Subcutaneous abdominal adipose tissue (tissue), 5 donors: ENCODE data around the gene F2R.

Experiments used
- H3K27ac ChIP-seq: one replicate; pipeline ENCODE4 v1.7.0; 2013; ENCODE audit warnings: low read depth, mild to moderate bottlenecking, inconsistent platforms, low read length, moderate library complexity
- H3K27me3 ChIP-seq, 5 donors: one replicate each; pipeline ENCODE4 v1.7.0; 2013; ENCODE audit warnings: low read length in 5 of 5, inconsistent platforms in 1 of 5; ENCODE audit not compliant: control insufficient read depth in 5 of 5, insufficient read depth in 4 of 5
- H3K36me3 ChIP-seq, 5 donors: one replicate each; pipeline ENCODE4 v1.7.0; 2013; ENCODE audit warnings: low read length in 5 of 5; ENCODE audit not compliant: control insufficient read depth in 5 of 5, insufficient read depth in 5 of 5
- H3K4me1 ChIP-seq, 5 donors: one replicate each; pipeline ENCODE4 v1.7.0; 2013; ENCODE audit warnings: low read length in 5 of 5, mild to moderate bottlenecking in 3 of 5, moderate library complexity in 1 of 5; ENCODE audit not compliant: control insufficient read depth in 5 of 5, insufficient read depth in 5 of 5
- H3K4me3 ChIP-seq, 5 donors: one replicate each; pipeline ENCODE4 v1.7.0; 2013; ENCODE audit warnings: low read length in 5 of 5, low read depth in 1 of 5
- H3K9ac ChIP-seq, 5 donors: one replicate each; pipeline ENCODE4 v1.7.0; 2013; ENCODE audit warnings: low read length in 5 of 5, mild to moderate bottlenecking in 4 of 5, moderate library complexity in 3 of 5
- H3K9me3 ChIP-seq, 5 donors: one replicate each; pipeline ENCODE4 v1.7.0; 2013; ENCODE audit warnings: low read length in 5 of 5; ENCODE audit not compliant: control insufficient read depth in 5 of 5
- donor health status: healthy.
- donor health status: healthy.
- donor health status: healthy.
- donor health status: healthy.
- donor health status: healthy.

F2R gene

DNA sequence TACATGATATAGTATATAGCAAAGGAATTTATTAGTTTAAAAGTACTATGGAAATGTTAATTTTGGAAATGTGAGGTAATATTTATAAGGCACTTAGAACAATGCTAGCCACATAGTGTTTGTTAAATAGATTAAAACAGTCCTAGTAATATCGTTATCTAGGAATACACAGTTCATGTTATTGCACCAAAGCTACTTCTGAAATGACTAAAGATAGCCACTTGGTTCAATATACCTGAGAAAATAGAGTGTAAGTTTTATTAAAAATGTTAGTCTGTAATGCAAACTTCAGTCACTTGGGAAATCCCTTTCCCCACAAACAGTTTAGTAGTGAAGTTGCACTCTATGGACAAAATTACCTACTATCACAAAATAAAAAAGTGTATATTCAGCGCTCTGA is 15.4 kb upstream of the F2R start:
- Histone ChIP-seq H3K4me3 (no peak overlapping the region), H3K9me3 (no peaks in the 10 kb centered on the region), H3K9ac (no peak overlapping the region), H3K4me1 (peaks cover 0 to 5% (median 0%) of the 10 kb centered on the region in 5 donors), H3K36me3 (peaks cover 0 to 10% (median 0%) of the 10 kb centered on the region in 5 donors), H3K27ac (no peak overlapping the region), H3K27me3 (no peaks in the 10 kb centered on the region)

DNA sequence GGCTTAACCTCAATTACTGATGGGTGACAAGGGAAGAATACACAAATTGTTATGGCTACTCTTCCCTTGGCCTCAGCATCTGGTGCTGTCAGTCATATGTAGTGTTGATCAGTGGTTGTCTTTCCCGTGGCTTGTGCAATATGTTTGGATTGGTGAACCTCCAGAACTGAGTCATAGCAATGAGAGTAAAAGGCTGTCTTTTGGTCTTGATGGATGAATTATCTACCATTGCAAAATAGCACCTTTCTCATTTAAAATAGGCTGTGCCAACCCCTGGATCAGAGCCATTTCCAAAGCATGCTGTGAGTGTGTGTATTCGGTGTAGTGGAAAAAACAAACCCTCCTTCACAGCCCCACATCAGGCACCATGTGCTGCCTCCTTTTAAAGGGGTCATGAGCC is 14.6 kb upstream of the F2R start:
- no peak overlapping the region for H3K4me3 ChIP-seq
- peaks cover 0 to 2% (median 0%) of the 10 kb centered on the region in 5 donors for H3K4me1 ChIP-seq
- peaks cover 0 to 10% (median 0%) of the 10 kb centered on the region in 5 donors for H3K36me3 ChIP-seq
- H3K27me3 ChIP-seq, result no peaks in the 10 kb centered on the region
- no peaks in the 10 kb centered on the region for H3K9me3 ChIP-seq
- no peak overlapping the region for H3K9ac ChIP-seq
- no peak overlapping the region for H3K27ac ChIP-seq

DNA sequence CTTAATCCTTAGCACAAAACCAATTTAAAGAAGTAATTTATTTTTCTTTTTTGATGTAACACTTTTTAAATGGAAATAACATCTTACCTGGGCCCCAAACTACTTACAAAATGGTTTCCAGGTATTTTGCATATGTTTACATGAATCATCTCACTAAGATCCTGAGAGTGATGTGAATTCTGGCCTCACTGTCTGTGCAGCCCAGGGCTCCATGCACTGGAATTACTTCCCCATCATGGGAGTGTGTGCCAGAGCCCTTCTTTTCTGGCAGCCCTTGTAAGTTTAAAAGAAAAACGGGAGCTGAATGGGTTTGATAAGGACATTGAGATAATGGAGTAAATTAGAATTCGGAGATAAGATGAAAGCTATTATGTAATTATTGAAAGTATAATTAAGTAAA is 12.2 kb upstream of the F2R start:
- Histone ChIP-seq H3K4me3 (no peak overlapping the region), H3K27me3 (no peaks in the 10 kb centered on the region), H3K9ac (no peak overlapping the region), H3K4me1 (no peaks in the 10 kb centered on the region), H3K36me3 (peaks cover 0 to 10% (median 0%) of the 10 kb centered on the region in 5 donors), H3K27ac (no peak overlapping the region), H3K9me3 (no peaks in the 10 kb centered on the region)

DNA sequence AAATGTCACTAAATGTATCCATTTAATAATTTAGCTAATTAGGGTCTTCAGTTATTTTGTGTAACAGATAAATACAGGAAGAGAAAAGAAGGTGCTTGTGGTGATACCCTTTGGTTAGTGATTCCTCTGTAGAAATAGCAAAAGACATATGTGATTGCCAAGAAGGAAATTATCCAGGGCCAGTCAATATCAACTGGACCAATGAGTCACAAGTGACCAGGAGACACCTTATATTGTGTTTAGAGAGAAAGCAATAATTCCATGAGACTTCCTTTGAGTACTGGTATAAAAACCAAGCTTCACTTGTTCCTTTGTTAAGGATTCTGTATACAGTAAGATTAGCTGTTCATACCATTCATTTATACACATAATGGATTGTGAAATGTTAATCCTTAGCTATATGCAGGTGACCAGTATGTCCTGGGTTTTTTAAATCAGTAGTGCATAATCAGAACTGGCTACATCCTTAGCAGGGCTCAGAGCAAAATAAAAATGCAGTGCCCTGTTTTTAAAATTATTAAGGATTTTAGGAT is 11.7 kb upstream of the F2R start:
- Histone ChIP-seq H3K27ac (no peak overlapping the region), H3K9me3 (no peaks in the 10 kb centered on the region), H3K9ac (no peak overlapping the region)

DNA sequence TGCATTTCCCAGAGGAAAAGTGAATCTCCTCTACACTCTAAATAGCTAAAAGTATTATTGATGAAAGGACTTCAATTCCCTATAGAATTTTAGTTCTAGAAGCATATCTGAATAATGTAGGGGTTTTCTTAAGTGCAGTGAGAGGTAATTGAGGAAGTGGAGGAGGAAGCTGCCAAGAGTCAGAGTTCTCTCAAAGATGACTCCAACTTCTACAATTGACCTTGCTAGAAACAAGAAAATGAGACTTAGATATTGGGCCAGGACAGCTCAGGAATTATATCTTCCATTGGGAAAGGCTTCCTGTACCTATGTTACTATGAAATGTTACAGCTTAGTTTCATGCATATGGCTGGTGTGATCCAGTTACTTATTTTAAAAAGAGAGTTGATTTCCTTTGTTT is 10.4 kb upstream of the F2R start:
- Histone ChIP-seq H3K27ac (no peak overlapping the region), H3K9me3 (no peaks in the 10 kb centered on the region), H3K36me3 (peaks cover 0 to 6% (median 0%) of the 10 kb centered on the region in 5 donors), H3K4me1 (no peaks in the 10 kb centered on the region), H3K27me3 (no peaks in the 10 kb centered on the region), H3K9ac (no peak overlapping the region), H3K4me3 (no peak overlapping the region)

More for the DNA sequence above, 11.7 kb upstream of the F2R start:
- Histone ChIP-seq H3K4me3 (no peak overlapping the region), H3K4me1 (no peaks in the 10 kb centered on the region), H3K27me3 (no peaks in the 10 kb centered on the region), H3K36me3 (peaks cover 0 to 10% (median 0%) of the 10 kb centered on the region in 5 donors)

DNA sequence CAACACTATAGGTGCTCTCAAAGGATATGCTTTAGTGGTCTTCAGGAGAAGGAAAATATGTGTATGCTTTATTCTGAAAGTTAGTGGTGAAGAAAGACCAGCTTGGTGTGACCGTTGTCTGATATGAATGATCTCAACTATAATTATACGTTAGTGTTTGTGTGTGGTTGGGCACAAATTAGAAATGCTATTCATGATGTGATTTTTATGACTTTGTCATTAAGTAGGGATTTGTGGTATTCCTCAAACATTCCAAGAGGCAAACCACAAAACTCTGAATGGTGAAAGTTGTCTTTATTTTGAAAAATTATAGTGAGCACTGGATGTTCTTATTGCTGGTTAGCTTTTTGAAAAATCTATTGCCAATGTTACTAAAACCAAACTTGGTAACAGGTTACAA is 6.2 kb upstream of the F2R start:
- H3K27me3 ChIP-seq, result peaks cover 0 to 4% (median 0%) of the 10 kb centered on the region in 5 donors
- no peaks in the 10 kb centered on the region for H3K9me3 ChIP-seq
- peaks cover 0 to 5% (median 3%) of the 10 kb centered on the region in 5 donors for H3K4me1 ChIP-seq
- no peak overlapping the region for H3K4me3 ChIP-seq
- no peaks in the 10 kb centered on the region for H3K36me3 ChIP-seq
- H3K9ac ChIP-seq, result no peak overlapping the region
- H3K27ac ChIP-seq, result no peak overlapping the region

DNA sequence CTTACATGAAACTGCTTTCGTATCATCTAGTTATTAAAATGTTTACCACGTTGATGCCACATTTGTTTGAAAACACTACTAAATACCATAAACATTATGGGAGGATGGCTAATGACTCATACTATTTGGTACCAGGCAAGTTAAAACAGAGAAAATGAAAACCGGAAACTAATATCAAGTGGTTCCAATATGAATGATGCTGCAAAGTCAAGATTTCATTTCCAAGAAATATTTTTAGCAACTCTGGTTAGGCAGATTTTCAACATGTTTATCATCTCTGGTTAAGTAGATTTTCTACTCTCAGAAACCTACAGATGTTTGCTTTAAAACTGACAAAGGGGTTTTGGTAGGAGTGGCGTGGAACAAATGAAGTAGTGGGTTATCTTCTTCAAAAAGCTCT is 4.9 kb upstream of the F2R start:
- Histone ChIP-seq H3K27ac (no peak overlapping the region), H3K9me3 (no peaks in the 10 kb centered on the region), H3K9ac (no peak overlapping the region), H3K27me3 (peaks cover 0 to 9% (median 0%) of the 10 kb centered on the region in 5 donors), H3K36me3 (no peaks in the 10 kb centered on the region), H3K4me3 (no peak overlapping the region), H3K4me1 (peaks cover 0 to 16% (median 12%) of the 10 kb centered on the region in 5 donors)

DNA sequence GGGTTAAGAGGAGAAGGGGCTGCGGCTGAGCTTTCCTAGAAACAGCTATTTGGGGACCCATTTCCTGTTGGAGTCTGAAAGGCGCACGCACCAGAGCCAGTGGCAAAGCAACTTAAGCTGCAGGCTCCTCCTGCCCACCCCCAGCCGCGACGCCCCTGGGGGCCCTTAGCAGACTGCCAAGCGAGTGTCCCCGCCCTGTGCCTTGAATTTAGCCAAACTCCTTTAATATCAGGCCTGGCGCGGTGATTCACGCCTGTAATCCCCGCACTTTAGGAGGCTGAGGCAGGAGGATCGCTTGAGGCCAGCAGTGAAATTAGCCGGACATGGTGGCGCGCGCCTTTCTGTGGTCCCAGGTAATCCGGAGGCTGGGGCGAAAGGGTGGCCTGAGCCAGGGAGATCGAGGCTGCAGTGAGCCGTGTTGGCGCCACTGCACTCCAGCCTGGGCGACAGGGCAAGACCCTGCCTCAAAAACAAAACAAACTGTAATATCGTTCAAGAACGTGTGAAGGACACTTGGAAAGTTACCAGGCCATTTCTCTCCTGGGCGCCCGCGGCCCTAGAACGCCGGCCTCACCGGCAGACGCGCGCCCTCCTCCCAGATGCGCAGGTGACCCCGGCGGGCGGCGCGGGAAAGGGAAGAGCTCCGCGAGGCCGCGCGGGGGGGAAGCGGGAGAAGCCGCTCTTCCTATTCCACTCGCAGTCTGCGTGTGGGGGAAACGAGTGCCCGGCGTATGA is 1.0 kb upstream of the F2R start:
- H3K27me3 ChIP-seq, result peaks cover 0 to 13% (median 10%) of the 10 kb centered on the region in 5 donors
- H3K9me3 ChIP-seq, result no peaks in the 10 kb centered on the region
- no peaks in the 10 kb centered on the region for H3K36me3 ChIP-seq
- H3K9ac ChIP-seq, result peak overlapping the region in 3 of 5 donors; percentile 39 to 64 (median 46)
- no peak overlapping the region for H3K27ac ChIP-seq
- peaks cover 0 to 35% (median 27%) of the 10 kb centered on the region in 5 donors for H3K4me1 ChIP-seq
- peak overlapping the region in 4 of 5 donors; percentile 73 to 88 (median 77) for H3K4me3 ChIP-seq

DNA sequence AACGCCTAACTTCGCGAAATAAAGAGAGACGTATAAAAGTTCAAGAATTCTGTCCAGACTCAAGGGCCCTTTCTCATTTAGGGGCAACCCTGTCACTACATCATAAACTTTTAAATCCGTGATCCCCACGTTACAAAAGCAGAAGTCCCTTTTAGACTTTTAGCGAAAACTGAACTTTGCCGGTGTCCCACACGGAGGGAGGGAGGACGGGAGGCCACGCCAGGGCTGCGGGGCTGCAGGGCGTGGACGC is 515 bp upstream of the F2R start:
- Histone ChIP-seq H3K4me1 (peaks cover 0 to 35% (median 27%) of the 10 kb centered on the region in 5 donors), H3K27ac (no peak overlapping the region)

DNA sequence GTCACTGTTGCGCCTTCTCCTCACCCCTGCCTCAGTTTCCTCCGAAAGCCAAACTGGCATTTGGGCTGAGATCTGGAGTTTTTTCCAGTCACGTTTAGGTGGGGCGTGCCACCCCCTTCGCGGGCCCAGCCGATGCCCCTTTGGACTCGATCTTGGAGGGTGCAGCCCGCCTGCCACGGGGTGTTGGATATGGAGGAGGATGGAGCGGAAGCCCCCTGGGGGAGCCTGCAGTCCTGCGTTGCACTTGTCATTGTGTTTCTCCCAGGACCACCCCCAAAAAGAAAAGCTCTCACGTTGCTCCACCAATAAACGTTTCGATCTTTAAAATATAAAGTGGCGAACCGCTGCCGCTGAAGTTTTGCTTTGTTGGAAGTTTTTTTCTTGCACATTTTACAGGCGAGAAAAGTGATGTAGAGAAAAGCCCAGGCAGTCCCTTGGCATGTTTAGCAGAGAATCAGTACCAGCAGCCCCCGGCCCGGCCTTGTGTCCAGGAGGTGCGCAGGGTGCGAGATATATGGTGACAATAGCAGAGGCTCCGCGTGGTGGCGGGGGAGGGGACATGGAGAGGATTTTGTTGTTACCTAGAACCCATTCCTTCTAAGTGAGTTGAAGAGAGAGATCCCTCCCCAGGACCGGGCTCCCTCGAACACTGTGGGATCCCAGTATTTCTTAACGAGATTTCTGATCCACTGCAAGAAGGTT is 681 bp downstream of the F2R start:
- Histone ChIP-seq H3K4me1 (peaks cover 0 to 37% (median 33%) of the 10 kb centered on the region in 5 donors), H3K4me3 (peak overlapping the region; percentile 61 to 88 (median 73)), H3K27ac (no peak overlapping the region), H3K36me3 (no peaks in the 10 kb centered on the region), H3K9ac (peak overlapping the region; percentile 38 to 68 (median 66)), H3K27me3 (peaks cover 0 to 13% (median 10%) of the 10 kb centered on the region in 5 donors), H3K9me3 (no peaks in the 10 kb centered on the region)

More for the DNA sequence above, 515 bp upstream of the F2R start:
- H3K9ac ChIP-seq, result peak overlapping the region in 4 of 5 donors; percentile 39 to 64 (median 52)
- no peaks in the 10 kb centered on the region for H3K9me3 ChIP-seq
- H3K4me3 ChIP-seq, result peak overlapping the region in 4 of 5 donors; percentile 73 to 88 (median 77)
- no peaks in the 10 kb centered on the region for H3K36me3 ChIP-seq
- H3K27me3 ChIP-seq, result peaks cover 0 to 13% (median 10%) of the 10 kb centered on the region in 5 donors
